ENCODE data around the gene RNF115.

DNA sequence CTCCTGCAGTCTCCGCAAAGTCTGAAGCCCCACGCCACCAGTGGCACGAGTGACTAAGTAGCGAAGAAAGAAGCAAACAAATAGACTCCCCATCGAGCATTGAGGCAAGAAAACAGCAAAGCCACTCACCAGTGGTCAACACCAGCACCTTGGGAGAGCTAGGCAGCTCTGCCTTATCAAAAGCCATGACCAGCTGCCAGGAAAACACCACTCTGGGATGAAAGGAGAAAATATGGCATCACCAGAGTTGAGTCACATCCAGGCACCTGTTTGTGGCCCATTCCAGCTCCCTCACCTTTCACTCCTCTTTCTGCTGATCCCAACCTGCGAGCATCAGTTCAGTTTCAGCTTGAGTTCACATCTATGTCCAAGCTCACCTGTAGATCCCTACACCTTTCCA, 134.0 kb downstream of the RNF115 start:
- TF ChIP-seq, protein P1, sequence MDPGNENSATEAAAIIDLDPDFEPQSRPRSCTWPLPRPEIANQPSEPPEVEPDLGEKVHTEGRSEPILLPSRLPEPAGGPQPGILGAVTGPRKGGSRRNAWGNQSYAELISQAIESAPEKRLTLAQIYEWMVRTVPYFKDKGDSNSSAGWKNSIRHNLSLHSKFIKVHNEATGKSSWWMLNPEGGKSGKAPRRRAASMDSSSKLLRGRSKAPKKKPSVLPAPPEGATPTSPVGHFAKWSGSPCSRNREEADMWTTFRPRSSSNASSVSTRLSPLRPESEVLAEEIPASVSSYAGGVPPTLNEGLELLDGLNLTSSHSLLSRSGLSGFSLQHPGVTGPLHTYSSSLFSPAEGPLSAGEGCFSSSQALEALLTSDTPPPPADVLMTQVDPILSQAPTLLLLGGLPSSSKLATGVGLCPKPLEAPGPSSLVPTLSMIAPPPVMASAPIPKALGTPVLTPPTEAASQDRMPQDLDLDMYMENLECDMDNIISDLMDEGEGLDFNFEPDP (CRISPR knock-in tag; conservative IDR thresholded peaks at IDR 0.05), result no peak
- TF ChIP-seq, protein P2, sequence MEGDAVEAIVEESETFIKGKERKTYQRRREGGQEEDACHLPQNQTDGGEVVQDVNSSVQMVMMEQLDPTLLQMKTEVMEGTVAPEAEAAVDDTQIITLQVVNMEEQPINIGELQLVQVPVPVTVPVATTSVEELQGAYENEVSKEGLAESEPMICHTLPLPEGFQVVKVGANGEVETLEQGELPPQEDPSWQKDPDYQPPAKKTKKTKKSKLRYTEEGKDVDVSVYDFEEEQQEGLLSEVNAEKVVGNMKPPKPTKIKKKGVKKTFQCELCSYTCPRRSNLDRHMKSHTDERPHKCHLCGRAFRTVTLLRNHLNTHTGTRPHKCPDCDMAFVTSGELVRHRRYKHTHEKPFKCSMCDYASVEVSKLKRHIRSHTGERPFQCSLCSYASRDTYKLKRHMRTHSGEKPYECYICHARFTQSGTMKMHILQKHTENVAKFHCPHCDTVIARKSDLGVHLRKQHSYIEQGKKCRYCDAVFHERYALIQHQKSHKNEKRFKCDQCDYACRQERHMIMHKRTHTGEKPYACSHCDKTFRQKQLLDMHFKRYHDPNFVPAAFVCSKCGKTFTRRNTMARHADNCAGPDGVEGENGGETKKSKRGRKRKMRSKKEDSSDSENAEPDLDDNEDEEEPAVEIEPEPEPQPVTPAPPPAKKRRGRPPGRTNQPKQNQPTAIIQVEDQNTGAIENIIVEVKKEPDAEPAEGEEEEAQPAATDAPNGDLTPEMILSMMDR (CRISPR knock-in tag; IDR thresholded peaks at IDR 0.05), result no peak
- TF ChIP-seq ZC3H13 (CRISPR knock-in tag; IDR thresholded peaks at IDR 0.05) (no peak), KLF15 (CRISPR knock-in tag; IDR thresholded peaks at IDR 0.05; ENCODE audit: borderline replicate concordance) (no peak), THYN1 (CRISPR knock-in tag; IDR thresholded peaks at IDR 0.05; ENCODE audit: borderline replicate concordance, low read depth) (no peak)
- TF ChIP-seq, protein P3, sequence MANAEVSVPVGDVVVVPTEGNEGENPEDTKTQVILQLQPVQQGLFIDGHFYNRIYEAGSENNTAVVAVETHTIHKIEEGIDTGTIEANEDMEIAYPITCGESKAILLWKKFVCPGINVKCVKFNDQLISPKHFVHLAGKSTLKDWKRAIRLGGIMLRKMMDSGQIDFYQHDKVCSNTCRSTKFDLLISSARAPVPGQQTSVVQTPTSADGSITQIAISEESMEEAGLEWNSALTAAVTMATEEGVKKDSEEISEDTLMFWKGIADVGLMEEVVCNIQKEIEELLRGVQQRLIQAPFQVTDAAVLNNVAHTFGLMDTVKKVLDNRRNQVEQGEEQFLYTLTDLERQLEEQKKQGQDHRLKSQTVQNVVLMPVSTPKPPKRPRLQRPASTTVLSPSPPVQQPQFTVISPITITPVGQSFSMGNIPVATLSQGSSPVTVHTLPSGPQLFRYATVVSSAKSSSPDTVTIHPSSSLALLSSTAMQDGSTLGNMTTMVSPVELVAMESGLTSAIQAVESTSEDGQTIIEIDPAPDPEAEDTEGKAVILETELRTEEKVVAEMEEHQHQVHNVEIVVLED (CRISPR knock-in tag; IDR thresholded peaks at IDR 0.05; ENCODE audit: borderline replicate concordance), result no peak

All from HepG2 (cell line).